ENCODE measurements around the gene GABBR2. TPM values are rescaled to one million over a fixed set of nuclear protein-coding genes. Genes with fewer than 3 reads are reported as not detected.
A peak's percentile ranks its signal among the peaks of the same experiment; 100 is the strongest.

The GABBR2 gene
- total and polyA plus RNA-seq, 2 of the 8 experiments (the other 6 are each of a cell fraction or from before 2014, with no cell fraction given): 0.50 to 1.2 TPM

- H4K91ac ChIP-seq (replicated peaks; ENCODE audit: insufficient read length, low read length): peak overlapping the region; percentile 14
- no peaks in the 10 kb centered on the region for H3K23me2 ChIP-seq (ENCODE audit: low read depth, low read length)
- no peak overlapping the region for H4K8ac ChIP-seq (ENCODE audit: extremely low read depth, insufficient read depth, low read length)
- ChIA-PET CTCF (ENCODE audit: partially characterized antibody) (interaction anchor here (0.8 to 2.1 kb wide), 3 partner anchors 8 to 207 kb away, joined by 3 to 5 read pairs (median 4); no protein-coding TSS in a partner anchor), POLR2A (ENCODE audit: partially characterized antibody) (no interaction called here)
- no peak overlapping the region; a peak in 1 of 7 replicates for H3K9ac ChIP-seq (replicated peaks in 1 of 4; ENCODE audit: extremely low read depth in 1 of 4, low read depth in 3 of 4, low read length in 3 of 4)
- no peaks in the 10 kb centered on the region for H3K36me3 ChIP-seq (ENCODE audit: control insufficient read depth in 2 of 4, insufficient read depth in 4 of 4, low read length in 3 of 4)
- no peak overlapping the region for H2BK15ac ChIP-seq (ENCODE audit: low read length)
- no peak overlapping the region for H3K14ac ChIP-seq (ENCODE audit: insufficient read length)
- H2BK12ac ChIP-seq (ENCODE audit: low read depth, low read length): peak overlapping the region; percentile 84; the same call in 1 of the 2 replicates
- no peaks in the 10 kb centered on the region for H3K79me2 ChIP-seq (ENCODE audit: control insufficient read depth in 1 of 2, insufficient read depth in 2 of 2, low read length in 2 of 2)
- no peaks in the 10 kb centered on the region for H3K27me3 ChIP-seq (replicated peaks in 1 of 4; ENCODE audit: control insufficient read depth in 3 of 4, extremely low read depth in 1 of 4, insufficient read depth in 3 of 4, low read length in 3 of 4)
- H2AFZ ChIP-seq (ENCODE audit: low read length): peak overlapping the region; percentile 40; the same call in 1 of the 2 replicates
- no peak overlapping the region for H3K4ac ChIP-seq (replicated peaks; ENCODE audit: insufficient read length, low read depth, low read length)
- H3K9me3 ChIP-seq (ENCODE audit: insufficient read depth in 2 of 2, low read depth in 1 of 2, low read length in 1 of 2): peaks cover under 1% of the 10 kb centered on the region in 2 experiments; a peak in 3 of 4 replicates
- no peak overlapping the region for H3K4me2 ChIP-seq (ENCODE audit: insufficient read depth in 1 of 2, low read depth in 2 of 2, low read length in 2 of 2)
- H2BK120ac ChIP-seq (replicated peaks; ENCODE audit: low read depth, low read length): no peak overlapping the region
- no peak overlapping the region for H3K27ac ChIP-seq (ENCODE audit: low read depth, low read length)
- H3K79me1 ChIP-seq (ENCODE audit: low read depth, low read length): no peaks in the 10 kb centered on the region
- H2BK5ac ChIP-seq (ENCODE audit: low read depth, low read length): 0 out of 2 replicates have a peak overlapping the region, but pooled peaks have one; percentile 31
- DNase-seq (ENCODE audit: low read depth in 1 of 2, low spot score in 2 of 2) (peak in 1 of 2 experiments; percentile 40), FAIRE-seq (no peak)
- no peak for TF ChIP-seq KDM4A (IDR thresholded peaks at IDR 0.05; ENCODE audit: low read depth, low read length, severe bottlenecking)
- H2AK5ac ChIP-seq (ENCODE audit: low read depth, low read length): no peak overlapping the region
- no peaks in the 10 kb centered on the region for H4K20me1 ChIP-seq (replicated peaks in 1 of 2; ENCODE audit: control insufficient read depth in 1 of 2, insufficient read depth in 2 of 2, low read length in 2 of 2)
- peaks cover 0 to 11% (median 5%) of the 10 kb centered on the region in 4 experiments; a peak in 6 of 7 replicates for H3K4me1 ChIP-seq (replicated peaks in 1 of 4; ENCODE audit: control insufficient read depth in 3 of 4, insufficient read depth in 4 of 4, low read length in 3 of 4)
- H2BK20ac ChIP-seq (ENCODE audit: low read length): peak overlapping the region; percentile 66; the same call in 1 of the 2 replicates
- no peak overlapping the region for H4K5ac ChIP-seq (ENCODE audit: insufficient read length, low read depth, low read length)
- WGBS, 2 experiments (ENCODE audit: extremely low coverage in 1 of 2, insufficient coverage in 1 of 2, insufficient read length in 1 of 2, insufficient replicate concordance in 2 of 2, low coverage in 1 of 2, low lambda C conversion rate in 2 of 2, missing lambda C conversion rate in 1 of 2): 95% methylated on average over 6 of the region's 6 CpGs; no CpG with 5 or more reads in 1 of the 2 experiments
- no peak overlapping the region for H3K56ac ChIP-seq (replicated peaks; ENCODE audit: insufficient read length, low read depth, low read length)
- no peak overlapping the region for H3K4me3 ChIP-seq (ENCODE audit: extremely low read depth in 1 of 4, insufficient read depth in 2 of 4, low read depth in 3 of 4, low read length in 4 of 4)
- no peak overlapping the region for H3K18ac ChIP-seq (ENCODE audit: extremely low read depth, low read length)
- no peak overlapping the region for H3K23ac ChIP-seq (ENCODE audit: insufficient read length)
Measured at GRCh38 chr9:98502311-98502975, 206.3 kb downstream of the GABBR2 start.

Measured in H1 (cell line).